H9 (cell line): ENCODE data around the gene CHEK1. TPM values are rescaled to one million over a fixed set of nuclear protein-coding genes. Genes with fewer than 3 reads are reported as not detected.

Experiments used
- DNase-seq: peaks from one replicate; pipeline ENCODE4 v3.0.0-alpha.2; 2017
- H2AFZ ChIP-seq: one replicate; pipeline ENCODE4 v1.6.1; 2013; ENCODE audit warnings: mild to moderate bottlenecking, low read length, control low read depth, moderate library complexity
- H2AK5ac ChIP-seq: 2 replicates; pipeline ENCODE4 v1.6.1; 2013; ENCODE audit warnings: low read length, control low read depth, mixed read lengths; ENCODE audit not compliant: insufficient read length
- H2BK120ac ChIP-seq: one replicate; pipeline ENCODE4 v1.6.1; 2013; ENCODE audit warnings: low read depth, mild to moderate bottlenecking, low read length, control low read depth, inconsistent platforms; ENCODE audit not compliant: poor library complexity, severe bottlenecking
- H2BK12ac ChIP-seq: 2 replicates; pipeline ENCODE4 v1.6.1; 2013; ENCODE audit warnings: low read length, control low read depth, mixed read lengths, low read depth; ENCODE audit not compliant: insufficient read length
- H2BK15ac ChIP-seq: 2 replicates; pipeline ENCODE4 v1.6.1; 2013; ENCODE audit warnings: low read depth, low read length, control low read depth
- H2BK20ac ChIP-seq: one replicate; pipeline ENCODE4 v1.6.1; 2013; ENCODE audit warnings: low read depth, mild to moderate bottlenecking, low read length, control low read depth, inconsistent platforms; ENCODE audit not compliant: poor library complexity, severe bottlenecking
- H2BK5ac ChIP-seq: 2 replicates; pipeline ENCODE4 v1.6.1; 2013; ENCODE audit warnings: low read length, control low read depth, mixed read lengths; ENCODE audit not compliant: insufficient read length
- H3K14ac ChIP-seq: 2 replicates; pipeline ENCODE4 v1.6.1; 2013; ENCODE audit warnings: low read length, control low read depth; ENCODE audit not compliant: insufficient read depth
- H3K18ac ChIP-seq: 2 replicates; pipeline ENCODE4 v1.6.1; 2013; ENCODE audit warnings: low read depth, mild to moderate bottlenecking, mixed read lengths, low read length, control low read depth; ENCODE audit not compliant: insufficient read length
- H3K23ac ChIP-seq: 2 replicates; pipeline ENCODE4 v1.6.1; 2013; ENCODE audit warnings: low read length, control low read depth, mixed read lengths, low read depth; ENCODE audit not compliant: insufficient read length
- H3K23me2 ChIP-seq: 2 replicates; pipeline ENCODE4 v1.6.1; 2013; ENCODE audit warnings: low read depth, mild to moderate bottlenecking, mixed read lengths, low read length, control low read depth; ENCODE audit not compliant: insufficient read length, poor library complexity, severe bottlenecking
- H3K27ac ChIP-seq: 2 replicates; pipeline ENCODE4 v1.5.1; 2013; ENCODE audit warnings: low read length, control low read depth, mixed read lengths, low read depth; ENCODE audit not compliant: insufficient read length
- H3K27me3 ChIP-seq: 2 replicates; pipeline ENCODE4 v1.6.1; 2013; ENCODE audit warnings: low read length, control low read depth, inconsistent platforms; ENCODE audit not compliant: insufficient read depth
- H3K4ac ChIP-seq: 2 replicates; pipeline ENCODE4 v1.6.1; 2013; ENCODE audit warnings: low read depth, mild to moderate bottlenecking, control low read depth, inconsistent platforms, low read length, moderate library complexity
- H3K4me1 ChIP-seq: 2 replicates; pipeline ENCODE4 v1.6.1; 2013; ENCODE audit warnings: low read length, control low read depth, inconsistent platforms; ENCODE audit not compliant: insufficient read depth
- H3K4me2 ChIP-seq: 2 replicates; pipeline ENCODE4 v1.6.1; 2013; ENCODE audit warnings: low read length, control low read depth, mixed read lengths; ENCODE audit not compliant: insufficient read length, insufficient read depth
- H3K56ac ChIP-seq: 2 replicates; pipeline ENCODE4 v1.6.1; 2013; ENCODE audit warnings: low read depth, mild to moderate bottlenecking, mixed read lengths, low read length, control low read depth; ENCODE audit not compliant: insufficient read length
- H3K79me1 ChIP-seq: 2 replicates; pipeline ENCODE4 v1.6.1; 2013; ENCODE audit warnings: low read depth, mild to moderate bottlenecking, moderate library complexity, low read length, control low read depth, inconsistent platforms; ENCODE audit not compliant: insufficient read depth, poor library complexity, severe bottlenecking
- H3K79me2 ChIP-seq: 2 replicates; pipeline ENCODE4 v1.6.1; 2013; ENCODE audit warnings: low read length, control low read depth, inconsistent platforms; ENCODE audit not compliant: insufficient read depth
- H3K9ac ChIP-seq: 2 replicates; pipeline ENCODE4 v1.6.1; 2013; ENCODE audit warnings: low read length, control low read depth, mixed read lengths; ENCODE audit not compliant: insufficient read length; ENCODE audit errors: extremely low read depth
- H3K9me3 ChIP-seq: one replicate; pipeline ENCODE4 v1.6.1; 2013; ENCODE audit warnings: low read depth, low read length, inconsistent platforms; ENCODE audit not compliant: control insufficient read depth
- H3T11ph ChIP-seq: one replicate; pipeline ENCODE4 v1.6.1; 2013; ENCODE audit warnings: mild to moderate bottlenecking, low read length, control low read depth, inconsistent platforms
- H4K20me1 ChIP-seq: one replicate; pipeline ENCODE4 v1.6.1; 2013; ENCODE audit not compliant: control insufficient read depth, insufficient read length, insufficient read depth
- H4K5ac ChIP-seq: 2 replicates; pipeline ENCODE4 v1.6.1; 2013; ENCODE audit warnings: low read depth, mild to moderate bottlenecking, mixed read lengths, low read length, control low read depth; ENCODE audit not compliant: insufficient read length
- H4K8ac ChIP-seq: replicated peaks from 2 replicates; pipeline ENCODE4 v1.6.1; 2013; ENCODE audit warnings: low read length, control low read depth, mixed read lengths, low read depth; ENCODE audit not compliant: insufficient read length
- H4K91ac ChIP-seq: 2 replicates; pipeline ENCODE4 v1.6.1; 2013; ENCODE audit warnings: low read depth, mild to moderate bottlenecking, moderate library complexity, mixed read lengths, low read length, control low read depth; ENCODE audit not compliant: insufficient read length
- H3K27ac Mint-ChIP-seq, 3 experiments: 2 replicates in 2 of 3; 3 replicates in 1 of 3; pipeline ENCODE4 v1.8.0; 2020 to 2021; ENCODE audit warnings: mixed read lengths in 3 of 3, mild to moderate bottlenecking in 1 of 3, moderate library complexity in 1 of 3
- H3K27me3 Mint-ChIP-seq: 2 replicates; pipeline ENCODE4 v1.8.0; 2021; ENCODE audit warnings: low read depth, mild to moderate bottlenecking, moderate library complexity, mixed read lengths
- H3K36me3 Mint-ChIP-seq, 3 experiments: 2 replicates in 2 of 3; 3 replicates in 1 of 3; pipeline ENCODE4 v1.8.0; 2020 to 2021; ENCODE audit warnings: low read depth in 3 of 3, mixed read lengths in 3 of 3; ENCODE audit not compliant: insufficient read depth in 1 of 3
- H3K4me1 Mint-ChIP-seq, 2 experiments: 2 replicates each; pipeline ENCODE4 v1.8.0; 2020; ENCODE audit warnings: mixed read lengths in 2 of 2
- H3K4me3 Mint-ChIP-seq, 2 experiments: 2 replicates in 1 of 2; 3 replicates in 1 of 2; pipeline ENCODE4 v1.8.0; 2020 to 2021; ENCODE audit warnings: mild to moderate bottlenecking in 2 of 2, mixed read lengths in 2 of 2, moderate library complexity in 1 of 2
- H3K9me3 Mint-ChIP-seq, 2 experiments: 2 replicates in 1 of 2; 3 replicates in 1 of 2; pipeline ENCODE4 v1.8.0; 2020; ENCODE audit warnings: mild to moderate bottlenecking in 2 of 2, mixed read lengths in 2 of 2, moderate library complexity in 1 of 2
- CTCF ChIP-seq: fragments of 200-600 bp; sonication (generic); conservative IDR thresholded peaks from 3 replicates; pipeline ENCODE4 v1.8.0; 2021; ENCODE audit warnings: antibody characterized with exemption, mild to moderate bottlenecking
- WGBS: extraction: QIAGEN DNeasy Blood & Tissue Kit; methylation state at CpG from one replicate; pipeline ENCODE4 v1.1.7; 2013; ENCODE audit warnings: missing lambda C conversion rate, low lambda C conversion rate, mixed read lengths; ENCODE audit not compliant: insufficient read length; ENCODE audit errors: extremely low coverage; 5-methylcytosine and 5-hydroxymethylcytosine counted together
- total RNA-seq: library from RNA; stranded (reverse); gene quantifications from 2 replicates; pipeline ENCODE4 v1.2.1, GENCODE V29; 2021

Gene CHEK1
- total RNA-seq, 1 experiment from 2014 or later, result 126 TPM

- Histone ChIP-seq H2BK12ac (no peak overlapping the region), H2BK120ac (no peak overlapping the region), H3K4me2 (no peak overlapping the region), H3K79me1 (no peaks in the 10 kb centered on the region), H4K8ac (no peak overlapping the region), H3K23ac (no peak overlapping the region), H4K91ac (no peak overlapping the region), H3K18ac (no peak overlapping the region), H3K9ac (no peak overlapping the region), H3K27me3 (no peaks in the 10 kb centered on the region), H3K79me2 (no peaks in the 10 kb centered on the region), H2BK15ac (no peak overlapping the region), H3K4ac (no peak overlapping the region), H3K9me3 (no peaks in the 10 kb centered on the region), H3K27ac (no peak overlapping the region), H2BK20ac (no peak overlapping the region), H3K56ac (no peak overlapping the region), H2AK5ac (no peak overlapping the region), H2AFZ (no peak overlapping the region), H4K20me1 (no peaks in the 10 kb centered on the region), H2BK5ac (no peak overlapping the region), H4K5ac (no peak overlapping the region), H3K14ac (no peak overlapping the region), H3T11ph (no peak overlapping the region), H3K23me2 (no peaks in the 10 kb centered on the region), H3K4me1 (no peaks in the 10 kb centered on the region)
- DNase-seq, result no peak
- Mint-ChIP-seq H3K27ac (no peak overlapping the region), H3K36me3 (peaks cover 41 to 83% (median 82%) of the 10 kb centered on the region in 3 experiments; a peak in 6 of 7 replicates), H3K27me3 (no peaks in the 10 kb centered on the region), H3K4me1 (no peaks in the 10 kb centered on the region), H3K9me3 (no peaks in the 10 kb centered on the region), H3K4me3 (no peak overlapping the region)
- no peak for TF ChIP-seq CTCF
- WGBS, result no CpG with 5 or more reads among the region's 2 CpGs
These were observed 46.2 kb upstream of the CHEK1 start for GRCh38 chr11:125578783-125579182.
